Amygdala (tissue), 56 donors: ENCODE measurements around the gene KRTAP10-3.
"Not testable (repeated sequence)": the region's sequence is repeated elsewhere in the genome, so short reads cannot be mapped to it uniquely, and the experiment has no call there.

ENCODE experiments used
- DNase-seq, 56 donors: peaks; one replicate each; lab custom pipeline; 2025; lab: John Stamatoyannopoulos, UW

KRTAP10-3 gene

GRCh38 chr21:44572959-44573583, 14.5 kb upstream of the KRTAP10-3 start:
- DNase-seq, result peak in 2 of 56 donors; percentile 11 to 23

DNA sequence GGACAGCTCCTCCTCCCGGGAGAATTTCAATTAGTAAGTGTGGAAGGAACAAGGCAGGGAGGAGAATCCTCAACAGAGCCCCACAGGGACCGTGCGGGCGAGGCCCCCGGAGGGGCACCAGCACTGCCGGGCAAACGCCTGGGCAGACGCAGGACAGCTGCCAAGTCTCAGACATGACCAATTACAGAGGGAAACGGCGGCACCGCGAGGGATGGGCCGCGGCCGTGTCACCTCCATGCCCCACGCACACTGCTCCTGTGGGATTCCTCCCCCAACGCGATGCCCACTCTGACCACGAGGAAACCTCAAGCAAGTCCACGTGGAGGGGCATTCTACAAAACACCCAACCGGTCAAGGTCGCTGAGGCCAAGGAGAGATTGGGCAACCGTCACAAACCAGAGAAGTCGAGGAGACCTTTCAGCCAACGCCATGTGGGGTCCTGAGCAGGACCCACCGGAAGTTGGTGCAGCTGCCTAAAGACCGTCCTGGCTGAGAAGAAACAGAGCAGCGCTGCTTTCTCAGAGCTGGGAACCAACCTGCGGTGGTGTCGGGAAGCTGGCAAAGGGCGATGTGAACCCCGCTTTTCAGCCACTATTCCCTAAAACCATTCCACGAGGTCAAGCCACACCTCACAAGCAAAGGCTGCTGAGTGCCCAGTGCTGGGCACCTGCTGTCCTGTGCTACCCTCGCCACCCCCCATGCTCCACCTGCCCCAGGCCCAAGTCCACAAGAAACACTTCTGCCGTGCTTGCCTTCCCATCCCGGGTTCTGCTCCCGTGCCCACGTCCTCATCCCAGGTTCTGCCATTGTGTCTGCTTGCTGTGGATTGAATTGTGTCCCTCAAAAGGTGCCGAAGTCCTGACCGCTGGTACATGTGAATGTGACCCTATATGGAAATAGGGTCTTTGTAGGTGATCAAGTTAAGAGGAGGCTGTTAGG, 13.5 kb upstream of the KRTAP10-3 start:
- no peak for DNase-seq

- DNase-seq, result no peak
Observed at GRCh38 chr21:44571296-44571695, 12.7 kb upstream of the KRTAP10-3 start.

GRCh38 chr21:44569861-44570517, 11.4 kb upstream of the KRTAP10-3 start:
- no peak for DNase-seq

- no peak for DNase-seq
Observed at GRCh38 chr21:44568667-44569556, 10.3 kb upstream of the KRTAP10-3 start.

- DNase-seq, result no peak
Observed at GRCh38 chr21:44568261-44568660, 9.7 kb upstream of the KRTAP10-3 start.

DNA sequence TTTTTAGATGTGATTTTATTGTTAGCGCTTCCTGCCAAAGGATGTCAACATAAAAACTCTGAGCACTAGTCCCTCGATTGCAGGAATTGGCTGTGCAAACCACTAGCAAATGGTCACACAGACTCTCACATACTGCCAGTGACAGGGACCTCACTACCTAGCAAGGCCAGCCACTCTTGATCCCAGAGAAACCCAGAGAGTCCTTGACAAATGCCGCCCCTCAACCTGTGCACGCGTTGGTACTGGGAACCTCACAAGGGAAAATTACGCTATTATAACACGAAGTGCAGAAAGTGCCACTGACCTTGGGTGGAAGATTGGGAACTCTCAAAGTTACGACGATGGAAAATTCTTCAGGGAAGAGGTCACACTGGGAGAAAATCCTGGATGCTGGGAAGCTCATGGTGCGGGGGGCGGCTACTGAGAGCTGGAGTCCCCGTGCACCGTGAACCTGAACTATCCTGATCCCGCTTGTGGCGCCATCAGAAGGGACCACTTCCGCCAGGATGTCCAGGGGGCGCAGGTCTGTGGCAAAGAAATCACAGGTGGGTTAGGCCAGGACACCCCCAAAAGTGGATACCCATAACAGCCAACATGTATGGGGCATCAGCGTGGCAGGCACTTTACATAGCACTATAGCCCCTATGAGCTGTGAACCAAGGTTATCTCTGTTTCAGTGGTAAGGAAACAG, 9.0 kb upstream of the KRTAP10-3 start:
- no peak for DNase-seq

- no peak for DNase-seq
Observed at GRCh38 chr21:44566403-44566802, 7.8 kb upstream of the KRTAP10-3 start.

GRCh38 chr21:44564886-44565598, 6.4 kb upstream of the KRTAP10-3 start:
- DNase-seq, result no peak

- DNase-seq, result no peak
Observed at GRCh38 chr21:44564099-44564498, 5.5 kb upstream of the KRTAP10-3 start.

GRCh38 chr21:44558329-44558675, 293 bp downstream of the KRTAP10-3 start:
- not testable (repeated sequence) for DNase-seq

DNA sequence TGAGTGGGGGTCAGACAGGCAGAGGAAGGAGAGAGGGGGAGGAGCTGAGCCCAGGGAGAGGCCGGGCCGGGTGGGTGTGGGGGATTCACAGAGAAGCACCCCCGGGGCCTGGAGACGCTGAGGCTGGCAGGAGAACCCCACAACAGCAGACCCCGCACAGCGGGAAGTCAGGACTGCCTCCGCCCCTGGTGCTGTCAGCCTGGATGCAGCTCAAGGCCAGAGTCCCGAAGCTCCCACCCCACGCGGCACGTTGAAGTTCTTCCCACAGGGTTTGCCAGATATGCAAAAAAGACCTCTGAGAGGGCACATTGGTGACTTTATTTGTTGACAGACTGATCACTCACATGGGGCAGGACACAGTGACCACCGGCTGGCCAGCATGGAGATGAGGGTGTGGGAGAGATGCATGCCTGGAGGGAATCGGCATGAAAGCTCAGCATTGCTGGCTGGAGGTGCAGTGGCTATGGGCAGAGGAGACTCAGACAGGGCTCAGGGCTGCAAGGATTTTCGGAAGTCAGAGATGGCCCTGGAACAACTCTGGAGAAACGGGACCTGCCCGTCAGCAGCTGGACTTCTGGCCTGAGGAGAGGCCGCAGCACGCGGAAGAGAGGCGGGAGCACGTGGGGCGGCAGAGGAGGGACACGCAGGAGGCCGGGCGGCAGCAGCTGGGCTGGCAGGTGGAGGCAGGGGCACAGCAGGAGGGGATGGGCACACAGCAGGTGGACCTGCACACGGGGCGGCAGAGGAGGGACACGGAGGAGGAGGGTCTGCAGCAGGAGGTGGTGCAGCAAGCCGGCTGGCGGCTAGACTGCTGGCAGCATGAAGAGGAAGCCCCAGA, 885 bp downstream of the KRTAP10-3 start:
- no peak for DNase-seq

DNA sequence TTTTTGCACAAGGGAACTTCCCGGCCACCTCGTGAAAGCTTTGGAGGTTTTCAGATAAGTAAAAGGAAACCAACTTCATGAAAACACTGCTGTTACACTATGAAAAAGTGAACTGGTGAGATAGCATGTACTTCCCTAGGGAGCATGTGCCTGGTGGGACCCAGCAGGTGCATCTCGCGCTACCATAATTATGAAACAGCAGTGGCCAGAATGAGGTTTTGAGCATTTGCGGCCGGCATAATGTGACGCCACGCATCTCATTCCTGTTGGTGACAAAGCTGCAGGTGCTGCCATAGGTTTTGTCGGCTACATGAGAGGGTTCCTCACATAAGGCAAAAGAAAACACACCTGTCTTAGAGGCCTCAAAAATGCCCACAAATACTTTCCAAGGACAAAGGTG, 1.7 kb downstream of the KRTAP10-3 start:
- DNase-seq, result no peak

GRCh38 chr21:44555200-44555875, 3.3 kb downstream of the KRTAP10-3 start:
- no peak for DNase-seq

GRCh38 chr21:44552681-44553080, 5.9 kb downstream of the KRTAP10-3 start:
- no peak for DNase-seq

- no peak for DNase-seq
Observed at GRCh38 chr21:44552136-44552535, 6.5 kb downstream of the KRTAP10-3 start.

- DNase-seq, result no peak
Observed at GRCh38 chr21:44551340-44551961, 7.1 kb downstream of the KRTAP10-3 start, which contains the start of gene KRTAP10-2. TSS of gene KRTAP10-2 (minus strand) at chr21:44551505. CDS start at chr21:44551458, 47 bp downstream.
